Measurements from ENCODE around the gene RAB10.
"Not testable (repeated sequence)": the region's sequence is repeated elsewhere in the genome, so short reads cannot be mapped to it uniquely, and the experiment has no call there.

RAB10 gene

DNA sequence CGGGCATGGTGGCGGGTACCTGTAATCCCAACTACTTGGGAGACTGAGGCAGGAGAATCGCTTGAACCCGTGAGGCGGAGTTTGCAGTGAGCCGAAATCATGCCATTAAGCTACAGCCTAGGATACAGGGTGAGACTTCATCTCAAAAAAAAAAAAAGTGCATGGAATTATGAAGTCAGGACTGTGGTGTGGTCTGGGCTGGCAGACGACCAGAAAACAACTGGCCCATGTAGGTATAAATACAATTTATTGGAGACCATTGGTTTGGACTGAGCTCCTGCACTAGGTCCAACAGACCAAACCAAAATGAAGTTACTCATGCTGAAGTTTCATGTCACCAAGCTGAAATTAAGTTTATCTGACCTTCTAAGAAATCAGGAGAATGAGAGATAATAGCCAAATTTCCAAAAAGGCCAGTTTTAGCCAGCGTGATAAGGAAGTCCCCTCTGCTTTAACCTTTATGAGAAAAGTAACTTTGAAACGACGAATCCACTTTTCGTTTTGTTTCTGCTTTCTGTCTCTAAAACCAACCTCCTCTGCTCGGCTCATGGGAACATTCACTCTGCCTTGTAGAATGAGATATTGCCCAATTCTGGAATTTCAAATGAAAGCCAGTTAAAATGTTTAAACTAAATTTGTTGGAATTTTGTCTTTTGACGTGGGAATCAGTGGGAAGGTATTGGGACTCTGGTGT, 17.7 kb upstream of the RAB10 start:
- no peak for DNase-seq (ENCODE audit: low spot score)

DNA sequence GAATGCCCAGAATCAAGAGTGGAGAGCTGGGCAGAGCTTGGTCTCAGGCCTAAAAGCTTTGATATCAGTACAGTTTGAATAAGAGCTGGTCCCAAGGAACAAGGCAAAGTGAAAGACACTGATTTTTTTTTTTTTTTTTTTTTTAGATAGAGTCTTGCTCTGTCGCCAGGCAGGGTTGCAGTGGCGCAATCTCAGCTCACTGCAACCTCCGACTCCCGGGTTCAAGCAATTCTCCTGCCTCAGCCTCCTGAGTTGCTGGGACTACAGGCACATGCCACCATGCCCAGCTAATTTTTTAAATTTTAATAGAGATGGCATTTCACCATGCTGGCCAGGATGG, 17.2 kb upstream of the RAB10 start:
- not testable (repeated sequence) for DNase-seq (ENCODE audit: low spot score)

DNA sequence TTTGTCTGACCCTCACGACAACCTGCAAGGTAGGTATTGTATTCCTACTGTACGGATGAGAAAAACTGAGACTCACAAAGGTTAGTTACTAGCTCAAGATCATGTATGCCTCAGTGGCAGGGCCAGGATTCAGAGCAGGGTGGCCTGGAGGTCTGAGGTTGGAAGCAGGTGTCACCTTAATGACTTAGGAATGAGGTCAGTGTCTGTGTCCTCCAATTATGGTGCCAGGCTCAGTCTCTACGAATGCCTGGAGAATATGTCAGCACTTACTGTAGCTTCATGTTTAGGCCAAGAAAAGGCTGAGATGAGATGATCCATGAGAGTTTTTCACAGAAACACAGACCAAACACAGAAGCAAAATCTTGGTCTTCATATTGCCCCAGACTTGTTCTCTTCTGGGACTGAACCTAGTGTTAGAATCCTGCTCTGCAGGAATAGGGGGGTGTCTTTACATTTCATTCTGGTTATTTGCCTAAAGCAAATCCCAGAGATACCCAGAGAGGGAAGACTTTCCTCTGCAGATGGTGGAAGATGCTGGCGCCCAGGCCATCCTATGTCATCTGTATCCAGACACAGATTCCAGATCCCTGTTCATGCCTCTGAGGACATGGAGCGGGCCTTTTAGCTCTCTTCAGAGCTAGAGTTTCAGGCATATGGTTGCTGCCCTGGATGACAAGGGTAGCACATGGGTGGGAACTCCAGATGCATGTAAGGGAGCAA, 16.3 kb upstream of the RAB10 start:
- DNase-seq (ENCODE audit: low spot score) = no peak

DNA sequence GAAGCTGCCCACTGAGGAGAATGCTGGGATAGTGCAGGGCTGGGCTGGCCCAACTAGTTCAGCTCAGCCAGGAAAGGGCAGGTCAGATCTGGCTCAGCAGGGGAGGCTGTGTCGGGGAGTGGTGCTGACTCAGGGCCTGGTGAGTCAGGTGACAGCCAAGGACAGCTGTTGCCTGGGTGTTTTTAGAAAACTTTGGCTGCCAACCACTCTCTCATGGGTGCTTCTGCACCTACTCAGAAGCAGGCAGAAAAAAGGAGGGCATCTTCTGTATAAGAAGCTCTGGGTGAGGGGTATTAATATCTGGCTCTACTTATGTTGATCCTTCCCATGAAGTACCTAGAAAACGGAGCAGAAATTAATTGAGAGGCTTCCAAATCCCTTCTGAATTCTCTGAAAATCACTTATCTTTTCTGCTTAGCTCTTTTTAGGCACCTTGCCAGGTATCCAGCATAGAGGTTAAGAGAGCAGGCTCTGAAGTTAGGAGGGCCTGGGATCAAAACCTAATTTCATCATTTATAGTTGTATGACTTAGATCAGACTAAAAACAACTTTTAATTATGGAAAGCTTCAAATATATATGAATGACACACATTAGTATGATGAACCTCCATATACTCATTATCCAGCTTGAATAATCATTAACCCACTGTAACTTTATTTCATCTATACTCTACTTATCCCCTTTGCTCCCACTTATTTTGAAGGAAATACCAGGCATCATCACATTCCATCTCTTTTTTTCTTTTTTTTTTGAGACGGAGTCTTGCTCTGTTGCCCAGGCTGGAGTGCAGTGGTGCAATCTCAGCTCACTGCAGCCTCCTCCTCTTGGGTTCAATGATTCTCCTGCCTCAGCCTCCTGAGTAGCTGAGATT, 15.5 kb upstream of the RAB10 start:
- DNase-seq (ENCODE audit: low spot score) = no peak

DNA sequence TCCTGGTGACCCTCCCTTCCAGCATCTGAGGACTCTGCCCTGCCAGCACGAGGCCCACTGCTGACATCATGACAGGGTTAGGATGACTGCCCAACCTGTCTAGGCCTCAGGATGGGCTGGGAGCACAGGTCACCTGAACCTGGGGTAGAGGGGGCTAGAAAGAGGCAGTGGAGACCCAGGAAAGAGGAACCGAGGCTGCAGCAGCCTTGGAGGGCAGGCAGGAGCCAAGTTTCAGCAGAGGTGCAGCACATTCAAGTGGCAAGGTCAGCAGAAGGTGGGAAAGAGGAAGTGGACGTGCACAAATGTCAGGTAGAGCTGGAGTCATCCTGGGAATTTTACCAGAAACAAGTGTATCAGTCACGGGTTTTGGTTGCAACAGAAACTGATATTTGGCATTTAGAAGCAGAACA, 13.6 kb upstream of the RAB10 start:
- no peak for DNase-seq (ENCODE audit: low spot score)

DNA sequence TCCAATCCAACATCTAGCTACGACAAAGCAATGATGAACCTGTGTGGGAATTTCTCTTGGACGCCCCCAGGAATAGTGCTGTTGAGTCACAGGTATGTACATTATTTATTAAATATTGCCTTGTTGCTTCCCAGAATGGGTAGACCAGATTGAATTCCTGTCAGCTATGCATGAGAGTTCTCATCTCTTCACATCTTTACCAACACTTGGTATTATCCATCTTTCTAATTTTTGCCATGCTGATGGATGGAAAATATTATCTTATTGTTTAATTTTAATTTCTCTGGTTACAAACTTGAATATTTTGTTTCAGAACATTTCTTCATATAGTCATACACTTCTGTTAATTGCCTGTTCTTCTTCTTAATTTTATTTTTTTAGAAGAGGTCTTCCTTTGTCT, 9.6 kb upstream of the RAB10 start:
- DNase-seq (ENCODE audit: low spot score) = no peak

DNA sequence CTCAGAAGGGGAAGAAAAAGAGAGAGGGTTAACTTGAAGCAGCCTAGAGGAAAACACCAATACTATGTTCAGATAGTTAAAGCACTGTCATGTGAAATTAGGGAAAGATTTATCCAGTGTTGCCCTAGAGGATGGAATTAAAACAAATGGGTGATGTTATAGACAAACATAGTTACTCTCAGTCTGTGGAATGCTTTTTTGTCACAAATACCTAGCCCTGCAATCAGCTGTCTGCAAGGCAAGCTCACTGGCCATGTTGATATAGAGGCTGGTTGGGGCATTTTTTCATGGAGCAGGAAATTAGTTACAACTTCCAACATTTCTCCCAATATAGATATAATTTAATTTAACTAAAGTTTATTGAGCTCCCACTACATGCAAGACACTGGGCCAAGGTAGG, 8.4 kb upstream of the RAB10 start:
- no peak for DNase-seq (ENCODE audit: low spot score)

DNA sequence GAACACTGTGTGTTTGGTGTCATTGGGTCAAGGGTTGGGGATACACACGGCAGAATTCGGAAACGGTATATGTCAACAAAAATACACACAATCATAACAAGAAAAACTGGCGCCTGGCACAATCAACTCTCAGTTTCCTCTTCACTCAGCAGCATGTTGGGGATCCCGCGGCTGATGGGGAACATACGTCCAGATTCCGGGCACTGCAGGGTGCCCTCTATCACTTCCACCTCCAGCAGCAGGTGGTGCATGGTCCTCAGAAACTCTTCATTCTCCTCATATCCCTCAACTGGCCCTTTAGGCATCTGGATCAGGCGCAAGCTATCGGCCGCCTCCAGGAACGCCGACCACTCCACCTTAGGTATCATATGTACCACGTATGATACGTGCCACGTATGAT, 5.8 kb upstream of the RAB10 start:
- DNase-seq (ENCODE audit: low spot score) = not testable (repeated sequence)

DNA sequence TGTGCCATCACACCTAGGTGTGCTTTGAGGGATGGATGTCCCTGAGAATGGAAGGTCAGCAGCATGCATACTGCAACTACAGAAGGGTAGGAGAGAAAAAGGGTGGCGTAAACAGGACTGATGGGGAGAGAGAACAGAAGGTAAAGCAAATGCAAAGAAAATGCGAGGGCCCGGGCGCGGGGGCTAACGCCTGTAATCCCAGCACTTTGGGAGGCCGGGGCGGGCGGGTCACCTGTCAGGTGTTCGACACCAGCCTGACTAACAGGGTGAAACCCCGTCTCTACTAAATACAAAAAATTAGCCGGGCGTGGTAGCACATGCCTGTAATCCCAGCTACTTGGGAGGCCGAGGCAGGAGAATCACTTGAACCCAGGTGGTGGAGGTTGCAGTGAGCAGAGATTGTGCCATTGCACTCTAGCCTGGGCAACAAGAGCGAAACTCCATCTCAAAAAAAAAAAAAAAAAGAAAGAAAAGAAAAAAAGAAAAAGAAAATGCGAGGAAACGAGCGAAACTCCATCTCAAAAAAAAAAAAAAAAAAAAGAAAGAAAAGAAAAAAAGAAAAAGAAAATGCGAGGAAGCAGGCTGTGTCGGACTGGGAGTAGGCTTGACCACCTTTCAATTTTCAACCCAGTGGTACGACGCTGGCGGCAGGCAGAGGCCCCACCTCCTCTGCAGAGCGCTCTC, 1.2 kb upstream of the RAB10 start:
- DNase-seq (ENCODE audit: low spot score) = not testable (repeated sequence)

DNA sequence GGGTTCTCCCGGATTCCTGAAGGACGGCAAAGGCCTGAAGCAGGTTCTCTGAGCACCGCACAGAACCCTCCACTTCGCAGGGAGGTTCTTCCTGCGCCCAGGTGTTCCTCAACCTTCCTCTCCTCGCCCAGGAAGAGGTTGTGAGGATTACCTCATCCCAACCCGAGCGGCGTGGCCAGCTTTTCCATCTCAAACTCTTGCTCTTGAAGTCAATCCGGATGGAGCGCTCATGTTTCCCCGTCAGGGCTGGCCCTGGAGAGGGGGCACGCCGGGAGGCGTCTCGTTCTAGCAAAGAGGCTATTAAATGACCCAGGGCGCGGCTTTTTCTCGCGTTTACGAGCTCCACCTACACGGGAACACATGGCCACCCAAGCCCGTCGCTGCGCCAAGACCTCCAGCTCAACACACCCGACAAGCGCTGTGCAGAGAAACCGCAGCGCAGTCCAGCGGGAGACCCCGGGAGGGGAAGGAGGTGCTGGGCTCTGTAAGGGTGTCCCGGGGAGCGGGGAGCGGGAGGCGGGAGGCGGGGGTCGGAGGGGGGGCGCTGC, 540 bp upstream of the RAB10 start:
- DNase-seq (ENCODE audit: low spot score) = peak; percentile 83

DNA sequence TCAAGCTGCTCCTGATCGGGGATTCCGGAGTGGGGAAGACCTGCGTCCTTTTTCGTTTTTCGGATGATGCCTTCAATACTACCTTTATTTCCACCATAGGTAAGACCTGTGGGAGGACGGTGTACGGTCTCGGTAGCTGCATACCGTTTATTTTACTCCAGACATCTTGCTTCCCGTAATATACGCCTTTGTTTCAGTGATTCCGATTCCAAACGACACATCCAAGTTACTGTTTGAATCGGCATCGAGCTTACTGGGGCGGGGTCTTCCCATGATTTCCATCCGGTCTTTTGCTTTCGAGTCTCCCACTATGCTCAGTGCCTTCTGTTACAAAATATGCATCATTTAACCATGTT, 731 bp downstream of the RAB10 start:
- DNase-seq (ENCODE audit: low spot score) = peak; percentile 29

DNA sequence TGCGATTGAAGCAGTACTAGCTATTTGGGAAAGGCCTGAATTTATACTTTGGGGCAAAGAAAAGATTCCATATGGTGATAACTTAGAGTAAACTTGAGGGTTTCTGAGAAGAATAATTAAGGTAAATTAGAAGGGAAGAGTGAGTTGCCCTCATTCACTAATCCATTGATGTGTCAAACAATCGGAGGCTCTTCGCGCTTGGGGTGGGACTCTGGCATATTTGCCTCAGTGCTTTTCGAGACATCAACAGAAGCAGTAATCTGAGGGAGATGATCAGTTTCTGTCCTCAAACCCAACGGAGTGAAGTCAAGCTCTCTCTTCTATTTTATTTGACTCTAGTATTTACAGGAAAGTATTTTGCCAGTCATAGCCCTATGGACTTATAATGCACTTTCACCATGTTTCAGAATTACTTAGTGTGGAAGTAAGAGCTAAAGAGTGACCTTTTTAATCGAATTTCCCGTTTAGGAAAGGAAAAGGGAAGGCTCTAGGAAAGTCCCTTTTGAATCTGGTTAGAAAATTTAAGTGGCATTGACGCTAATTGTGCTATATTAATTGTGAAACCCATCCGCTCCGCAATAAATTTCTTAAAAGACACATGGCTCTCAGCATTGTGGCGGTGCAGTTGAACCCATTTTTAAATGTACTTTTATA, 1.3 kb downstream of the RAB10 start:
- no peak for DNase-seq (ENCODE audit: low spot score)

DNA sequence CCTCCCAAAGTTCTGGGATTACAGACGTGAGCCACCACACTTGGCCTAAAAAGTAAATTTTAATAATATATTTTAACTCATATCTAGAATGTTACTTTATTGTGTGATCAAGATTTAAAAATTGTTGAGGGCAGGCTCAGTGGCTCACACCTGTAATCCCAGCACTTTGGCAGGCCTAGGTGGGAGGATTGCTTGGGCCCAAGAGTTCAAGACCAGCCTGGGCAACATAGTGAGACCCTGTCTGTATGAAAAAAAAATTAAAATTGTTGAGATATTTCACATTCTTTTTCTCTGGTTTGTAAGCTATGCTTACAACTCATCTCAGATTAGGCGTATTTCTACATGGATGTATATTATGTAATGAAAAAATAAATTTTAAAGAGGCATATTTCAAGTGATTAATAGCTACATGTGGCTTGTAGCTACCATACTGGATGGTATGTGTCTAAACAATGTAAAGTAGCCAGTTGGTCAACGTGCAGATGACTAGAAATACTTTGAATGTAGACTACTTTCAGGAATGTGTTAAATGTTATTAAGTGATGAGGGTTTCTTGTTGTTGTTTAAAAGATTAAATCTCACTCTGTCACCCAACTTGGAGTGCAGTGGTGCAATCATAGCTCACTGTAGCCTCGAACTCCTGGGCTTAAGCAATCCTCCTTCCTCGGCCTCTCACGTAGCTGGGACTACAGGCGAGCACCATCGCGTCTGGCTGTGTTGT, 5.9 kb downstream of the RAB10 start:
- DNase-seq (ENCODE audit: low spot score) = no peak

DNA sequence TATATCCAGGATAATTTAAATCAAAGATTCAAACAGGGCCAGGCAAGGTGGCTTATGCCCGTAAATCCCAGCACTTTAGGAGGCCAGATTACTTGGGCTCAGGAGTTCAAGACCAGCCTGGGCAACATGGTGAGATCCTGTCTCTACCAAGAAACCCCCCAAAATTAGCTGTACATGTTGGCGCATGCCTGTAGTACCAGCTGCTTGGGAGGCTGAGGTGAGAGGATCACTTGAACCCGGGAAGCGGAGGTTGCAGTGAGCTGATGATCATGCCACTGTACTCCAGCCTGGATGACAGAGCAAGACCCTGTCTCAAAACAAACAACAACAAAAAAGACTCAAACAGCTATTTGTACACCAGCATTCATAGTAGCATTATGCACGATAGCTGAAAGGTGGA, 9.2 kb downstream of the RAB10 start:
- DNase-seq (ENCODE audit: low spot score) = no peak

DNA sequence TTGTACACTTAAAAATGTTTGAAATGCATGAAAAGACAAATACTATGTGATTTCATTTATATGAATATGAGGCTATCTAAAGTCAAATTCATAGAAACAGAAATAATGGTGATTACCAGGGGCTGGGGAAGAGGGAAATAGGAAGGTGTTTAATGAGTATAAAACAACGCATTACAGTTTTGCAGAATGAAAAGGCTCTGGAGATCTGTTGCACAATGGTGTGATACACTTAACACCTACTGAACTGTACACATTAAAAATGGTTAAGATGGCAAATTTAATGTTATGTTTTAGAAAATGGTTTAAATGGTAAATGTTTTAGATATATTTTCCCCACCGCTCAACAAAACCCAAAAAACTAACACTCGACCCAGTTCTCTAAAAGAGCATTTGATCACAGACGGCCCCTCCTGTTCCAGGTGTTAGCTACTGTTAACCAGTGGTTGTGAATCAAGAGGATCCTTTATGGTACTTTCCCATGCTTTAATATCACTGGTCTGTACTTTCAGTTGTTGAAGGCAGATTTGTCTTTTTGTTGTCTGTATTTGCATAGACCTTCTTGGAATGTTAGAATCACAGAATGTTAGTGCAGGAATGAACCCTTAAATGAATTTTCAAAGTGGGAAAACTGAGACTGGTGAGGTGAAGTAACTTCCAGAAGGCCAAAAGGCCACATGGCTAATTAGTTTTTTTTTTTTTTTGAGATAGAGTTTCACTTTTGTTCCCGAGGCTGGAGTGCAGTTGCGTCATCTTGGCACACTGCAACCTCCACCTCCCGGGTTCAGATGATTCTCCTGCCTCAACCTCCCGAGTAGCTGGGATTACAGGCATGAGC, 10.2 kb downstream of the RAB10 start:
- DNase-seq (ENCODE audit: low spot score) = no peak

DNA sequence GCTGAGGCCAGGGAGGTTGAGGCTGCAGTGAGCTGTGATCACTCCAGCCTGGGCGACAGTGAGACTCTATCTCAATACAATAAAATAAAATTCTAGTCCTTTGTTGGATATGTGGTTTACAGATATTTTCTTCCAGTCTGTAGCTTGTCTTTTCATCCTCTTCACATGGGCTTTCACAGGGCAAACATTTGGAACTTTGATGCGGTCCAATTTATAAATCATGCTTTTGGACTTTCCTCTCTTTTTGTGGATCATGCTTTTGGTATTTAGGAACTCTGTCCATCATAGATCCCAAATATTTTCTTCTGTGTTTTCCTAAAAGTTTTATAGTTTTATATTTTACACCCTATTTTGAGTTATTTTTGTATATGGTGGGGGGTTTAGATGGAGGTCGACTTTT, 14.9 kb downstream of the RAB10 start:
- DNase-seq (ENCODE audit: low spot score) = no peak

DNA sequence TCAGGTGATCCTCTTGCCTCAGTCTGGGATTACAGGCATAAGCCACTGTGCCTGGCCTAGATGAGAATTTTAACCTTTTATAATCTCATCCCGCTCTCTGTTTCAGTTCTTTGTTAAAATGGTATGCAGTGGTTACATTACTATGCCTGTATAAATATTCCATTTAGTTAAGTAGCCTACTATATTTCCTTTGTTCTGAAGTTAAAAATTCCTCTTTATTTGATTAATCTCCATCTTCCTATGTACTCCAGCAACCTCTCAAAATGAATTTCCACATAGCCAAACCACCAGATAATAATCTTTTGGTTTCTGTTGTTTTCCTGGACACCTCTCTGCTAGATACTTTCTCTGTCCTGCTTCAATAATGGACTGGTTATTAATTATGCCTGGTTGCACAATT, 15.8 kb downstream of the RAB10 start:
- no peak for DNase-seq (ENCODE audit: low spot score)

DNA sequence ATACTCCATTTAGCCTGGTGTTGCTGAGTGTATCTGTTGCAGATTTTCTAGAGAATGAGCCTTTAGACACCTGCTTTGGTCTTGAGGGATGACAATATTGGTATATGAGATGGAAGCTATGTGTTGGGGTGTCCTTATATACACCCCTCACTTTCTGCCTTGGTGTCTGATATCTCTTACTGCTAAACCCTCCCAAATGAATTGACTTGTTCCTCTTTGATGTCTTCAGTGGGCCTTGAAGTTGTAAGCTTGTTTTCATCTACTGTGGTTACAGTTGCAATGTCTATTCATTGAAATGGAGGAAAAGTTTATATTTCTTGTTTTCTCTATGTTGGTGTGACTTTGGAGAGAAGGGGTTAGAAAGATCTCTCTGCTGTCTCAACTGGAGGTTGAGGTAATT, 18.9 kb downstream of the RAB10 start:
- no peak for DNase-seq (ENCODE audit: low spot score)

DNA sequence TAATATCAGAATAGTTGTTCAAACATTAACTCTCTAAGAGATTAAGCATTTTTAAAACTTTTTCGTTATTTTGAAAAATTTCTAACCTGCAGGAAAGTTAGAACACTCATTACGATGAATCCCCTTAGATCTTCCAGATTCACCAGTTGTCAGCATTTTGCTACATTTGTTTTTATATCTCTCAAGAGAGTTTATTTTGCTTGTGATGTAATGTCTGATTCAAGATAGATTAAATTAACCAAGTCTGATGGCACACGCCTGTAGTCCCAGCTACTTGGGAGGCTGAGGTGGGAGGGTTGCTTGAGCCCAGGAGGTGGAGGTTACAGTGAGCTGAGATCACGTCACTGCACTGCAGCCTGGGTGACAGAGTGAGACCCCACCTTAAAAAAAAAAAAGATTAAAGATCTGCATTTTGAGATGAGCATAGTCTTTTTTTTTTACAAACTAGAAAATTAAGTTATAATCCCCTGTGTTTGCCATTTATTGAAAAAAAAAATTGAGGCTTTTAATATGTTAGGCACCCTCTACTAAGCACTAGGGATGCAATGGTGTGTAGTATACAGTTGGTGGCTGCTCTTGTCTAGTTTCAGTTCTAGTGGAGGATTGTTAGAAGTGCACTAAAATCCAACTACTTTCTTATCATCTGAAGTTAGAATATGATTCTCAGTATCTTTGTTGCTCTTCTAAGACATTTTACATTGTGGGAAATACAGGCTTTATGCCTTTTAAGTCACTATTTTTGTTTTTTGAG, 20.9 kb downstream of the RAB10 start:
- DNase-seq (ENCODE audit: low spot score) = no peak
